NOMO-1 (cell line): Measurements from ENCODE around the gene PPP1R3G.
"Not testable (repeated sequence)": the region's sequence is repeated elsewhere in the genome, so short reads cannot be mapped to it uniquely, and the experiment has no call there.

Experiments
- DNase-seq, 2 experiments: peaks; one replicate each; lab custom pipeline; 2025; ENCODE audit not compliant: unreplicated experiment in 2 of 2; lab: John Stamatoyannopoulos, UW

Gene PPP1R3G

GRCh38 chr6:5084781-5085647 lies at the start of gene PPP1R3G:
TSS of gene PPP1R3G (plus strand) at chr6:5085341. CDS start at chr6:5085486, 145 bp downstream.
- peak; percentile 43 to 60 for DNase-seq

- DNase-seq = peak; percentile 58 to 76
These were observed 48.9 kb upstream of the PPP1R3G start for GRCh38 chr6:5036269-5036668.

GRCh38 chr6:5041955-5042354 lies 43.2 kb upstream of the PPP1R3G start:
- DNase-seq = no peak

- no peak for DNase-seq
These were observed 42.7 kb upstream of the PPP1R3G start for GRCh38 chr6:5042436-5042835.

- no peak for DNase-seq
These were observed 40.3 kb upstream of the PPP1R3G start for GRCh38 chr6:5044866-5045265.

- DNase-seq = no peak
These were observed 39.7 kb upstream of the PPP1R3G start for GRCh38 chr6:5045416-5045815.

- no peak for DNase-seq
These were observed 38.7 kb upstream of the PPP1R3G start for GRCh38 chr6:5046430-5046829.

GRCh38 chr6:5050009-5050408 lies 35.1 kb upstream of the PPP1R3G start:
- peak; percentile 76 to 92 for DNase-seq

GRCh38 chr6:5051394-5051793 lies 33.7 kb upstream of the PPP1R3G start:
- no peak for DNase-seq

- DNase-seq = peak in 1 of 2 experiments; percentile 58
These were observed 32.1 kb upstream of the PPP1R3G start for GRCh38 chr6:5053038-5053437.

GRCh38 chr6:5053864-5054244 lies 31.3 kb upstream of the PPP1R3G start:
- DNase-seq = no peak

GRCh38 chr6:5054245-5054873 lies 30.8 kb upstream of the PPP1R3G start:
- DNase-seq = no peak

GRCh38 chr6:5055118-5055517 lies 30.0 kb upstream of the PPP1R3G start:
- DNase-seq = no peak

- DNase-seq = no peak
These were observed 26.9 kb upstream of the PPP1R3G start for GRCh38 chr6:5058254-5058653.

- DNase-seq = no peak
These were observed 25.9 kb upstream of the PPP1R3G start for GRCh38 chr6:5059036-5059896.

GRCh38 chr6:5060439-5060838 lies 24.7 kb upstream of the PPP1R3G start:
- not testable (repeated sequence) for DNase-seq

- peak; percentile 12 to 29 for DNase-seq
These were observed 24.0 kb upstream of the PPP1R3G start for GRCh38 chr6:5061152-5061551.

- DNase-seq = no peak
These were observed 21.5 kb upstream of the PPP1R3G start for GRCh38 chr6:5063617-5064016.

- no peak for DNase-seq
These were observed 18.6 kb upstream of the PPP1R3G start for GRCh38 chr6:5066456-5067093.

- DNase-seq = no peak
These were observed 17.8 kb upstream of the PPP1R3G start for GRCh38 chr6:5067305-5067704.
